Measurements from ENCODE around the gene PDIA2.

DNA sequence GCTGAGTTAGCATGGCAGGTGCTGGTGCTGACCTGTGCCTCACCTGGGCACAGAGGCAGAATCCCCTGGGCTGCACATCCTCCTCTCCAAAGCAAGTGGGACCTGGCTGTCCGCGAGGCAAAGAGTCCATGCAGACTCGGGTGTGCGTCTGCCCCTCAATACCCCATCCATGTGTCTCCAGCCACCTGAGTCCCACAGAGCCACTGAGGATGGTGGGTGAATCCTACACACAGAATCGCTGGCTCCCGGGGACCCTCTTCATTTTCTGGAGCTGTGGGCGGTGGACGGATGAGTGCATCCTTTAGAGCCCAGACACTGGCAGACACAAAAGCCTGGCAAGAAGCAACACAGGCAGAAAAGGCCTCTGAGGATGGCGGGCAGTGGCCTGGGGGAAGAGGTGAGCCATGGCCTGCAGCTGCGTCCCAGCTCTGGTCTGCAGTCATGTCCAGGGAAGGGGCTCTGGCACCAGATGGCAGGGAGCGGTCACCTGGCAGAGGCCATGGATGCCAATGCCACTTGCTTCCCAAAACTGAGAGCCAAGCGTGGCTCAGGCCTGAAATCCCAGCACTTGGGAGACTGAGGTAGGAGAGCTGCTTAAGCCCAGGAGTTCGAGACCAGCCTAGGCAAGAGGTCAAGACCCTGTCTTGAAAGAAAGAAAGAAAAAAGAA lies 39.6 kb downstream of the PDIA2 start:
- no peak for TF ChIP-seq EP300 (IDR thresholded peaks at IDR 0.05)
- TF ChIP-seq, protein P1, sequence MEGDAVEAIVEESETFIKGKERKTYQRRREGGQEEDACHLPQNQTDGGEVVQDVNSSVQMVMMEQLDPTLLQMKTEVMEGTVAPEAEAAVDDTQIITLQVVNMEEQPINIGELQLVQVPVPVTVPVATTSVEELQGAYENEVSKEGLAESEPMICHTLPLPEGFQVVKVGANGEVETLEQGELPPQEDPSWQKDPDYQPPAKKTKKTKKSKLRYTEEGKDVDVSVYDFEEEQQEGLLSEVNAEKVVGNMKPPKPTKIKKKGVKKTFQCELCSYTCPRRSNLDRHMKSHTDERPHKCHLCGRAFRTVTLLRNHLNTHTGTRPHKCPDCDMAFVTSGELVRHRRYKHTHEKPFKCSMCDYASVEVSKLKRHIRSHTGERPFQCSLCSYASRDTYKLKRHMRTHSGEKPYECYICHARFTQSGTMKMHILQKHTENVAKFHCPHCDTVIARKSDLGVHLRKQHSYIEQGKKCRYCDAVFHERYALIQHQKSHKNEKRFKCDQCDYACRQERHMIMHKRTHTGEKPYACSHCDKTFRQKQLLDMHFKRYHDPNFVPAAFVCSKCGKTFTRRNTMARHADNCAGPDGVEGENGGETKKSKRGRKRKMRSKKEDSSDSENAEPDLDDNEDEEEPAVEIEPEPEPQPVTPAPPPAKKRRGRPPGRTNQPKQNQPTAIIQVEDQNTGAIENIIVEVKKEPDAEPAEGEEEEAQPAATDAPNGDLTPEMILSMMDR (IDR thresholded peaks at IDR 0.05): no peak

Measured in upper lobe of left lung (tissue), 4 donors.